Measurements from ENCODE around the gene ST3GAL6.

GRCh38 chr3:98777801-98778220 lies 14.7 kb downstream of the ST3GAL6 start:
- TF ChIP-seq CTCF (IDR thresholded peaks at IDR 0.05; ENCODE audit: control extremely low read depth in 1 of 3, insufficient read depth in 1 of 3, low read depth in 1 of 3, low read length in 3 of 3) (no peak), POLR2A (IDR thresholded peaks at IDR 0.05; ENCODE audit: control extremely low read depth in 1 of 2, low read depth in 2 of 2, low read length in 2 of 2) (no peak), HDAC6 (IDR thresholded peaks at IDR 0.05; ENCODE audit: low read depth, low read length) (no peak), SIN3A (conservative IDR thresholded peaks at IDR 0.05 in 1 of 2, IDR thresholded peaks at IDR 0.05 in 1 of 2; ENCODE audit: low read depth in 1 of 2, low read length in 2 of 2) (no peak), EZH2 (IDR thresholded peaks at IDR 0.05; ENCODE audit: low read depth, low read length, severe bottlenecking) (no peak), NRF1 (IDR thresholded peaks at IDR 0.05; ENCODE audit: low read depth, low read length) (no peak), EGR1 (IDR thresholded peaks at IDR 0.05; ENCODE audit: borderline replicate concordance, low read depth, low read length) (no peak), SRF (IDR thresholded peaks at IDR 0.05; ENCODE audit: low read depth, low read length) (no peak), MAX (IDR thresholded peaks at IDR 0.05) (no peak), ATF2 (IDR thresholded peaks at IDR 0.05; ENCODE audit: low read length) (no peak), YY1 (IDR thresholded peaks at IDR 0.05; ENCODE audit: low read depth, low read length) (no peak), CBX5 (IDR thresholded peaks at IDR 0.05; ENCODE audit: low read depth, low read length) (no peak), CHD1 (IDR thresholded peaks at IDR 0.05; ENCODE audit: low read depth, low read length) (no peak), ATF3 (IDR thresholded peaks at IDR 0.05; ENCODE audit: insufficient read depth, low read depth, low read length) (no peak)
